ENCODE data around the gene FSHR.

Gene FSHR

GRCh38 chr2:48979691-48980090 lies 174.6 kb downstream of the FSHR start:
- no peaks in the 10 kb centered on the region for H3K36me3 Mint-ChIP-seq
- H3K27me3 Mint-ChIP-seq = no peaks in the 10 kb centered on the region
- H3K4me3 Mint-ChIP-seq = no peak overlapping the region
- no peak overlapping the region for H3K27ac Mint-ChIP-seq
- no peaks in the 10 kb centered on the region for H3K9me3 Mint-ChIP-seq (ENCODE audit: low read depth)
- no peaks in the 10 kb centered on the region for H3K4me1 Mint-ChIP-seq (ENCODE audit: low read depth)

DNA sequence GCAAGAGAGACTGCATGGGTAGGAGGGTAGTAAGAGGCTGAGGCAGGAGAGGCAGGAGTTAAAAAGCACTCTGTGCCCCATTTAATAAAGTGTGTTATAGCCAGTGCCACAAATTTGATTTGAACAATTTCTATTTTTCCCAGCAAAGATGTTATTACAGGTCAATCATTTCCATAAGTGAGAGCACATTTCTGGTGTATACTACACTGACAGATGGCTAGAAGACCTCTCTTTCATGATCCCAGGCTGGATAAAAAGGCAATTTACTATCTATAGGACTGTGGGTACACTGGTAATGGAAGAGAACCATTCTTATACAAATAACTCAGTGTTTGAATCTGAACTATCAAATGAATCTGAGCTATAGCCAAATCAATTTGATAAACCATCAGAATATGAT lies 176.2 kb downstream of the FSHR start:
- Mint-ChIP-seq H3K4me1 (ENCODE audit: low read depth) (no peaks in the 10 kb centered on the region), H3K36me3 (no peaks in the 10 kb centered on the region), H3K27me3 (no peaks in the 10 kb centered on the region), H3K9me3 (ENCODE audit: low read depth) (peaks cover 4% of the 10 kb centered on the region), H3K4me3 (no peak overlapping the region), H3K27ac (no peak overlapping the region)

DNA sequence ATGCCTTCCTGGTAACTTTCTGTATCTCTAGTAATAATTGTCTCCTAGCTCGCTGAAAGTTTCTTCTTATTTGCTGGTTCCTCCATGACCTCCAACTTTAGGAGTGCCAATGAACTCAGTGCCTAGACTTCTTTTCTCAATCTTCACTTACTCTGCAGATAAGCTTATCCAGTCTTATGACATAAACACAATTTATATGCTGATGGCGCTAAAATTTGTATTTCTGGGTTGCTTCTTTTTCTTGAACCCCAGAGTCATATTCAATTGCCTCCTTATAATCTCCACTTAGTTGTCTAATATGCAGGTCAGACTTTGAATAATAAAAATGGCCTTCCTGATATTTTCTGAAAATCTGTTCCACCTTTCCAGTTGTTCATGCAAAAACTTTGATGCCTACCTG lies 182.5 kb downstream of the FSHR start:
- H3K27me3 Mint-ChIP-seq = no peaks in the 10 kb centered on the region
- H3K27ac Mint-ChIP-seq = no peak overlapping the region
- H3K4me3 Mint-ChIP-seq = no peak overlapping the region
- no peaks in the 10 kb centered on the region for H3K4me1 Mint-ChIP-seq (ENCODE audit: low read depth)
- no peaks in the 10 kb centered on the region for H3K36me3 Mint-ChIP-seq
- H3K9me3 Mint-ChIP-seq (ENCODE audit: low read depth) = peaks cover 4% of the 10 kb centered on the region

GRCh38 chr2:48968011-48968410 lies 186.3 kb downstream of the FSHR start:
- Mint-ChIP-seq H3K9me3 (ENCODE audit: low read depth) (no peaks in the 10 kb centered on the region), H3K27ac (no peak overlapping the region), H3K36me3 (no peaks in the 10 kb centered on the region), H3K27me3 (no peaks in the 10 kb centered on the region), H3K4me1 (ENCODE audit: low read depth) (no peaks in the 10 kb centered on the region), H3K4me3 (no peak overlapping the region)

- no peaks in the 10 kb centered on the region for H3K9me3 Mint-ChIP-seq (ENCODE audit: low read depth)
- no peaks in the 10 kb centered on the region for H3K27me3 Mint-ChIP-seq
- no peaks in the 10 kb centered on the region for H3K4me1 Mint-ChIP-seq (ENCODE audit: low read depth)
- no peak overlapping the region for H3K27ac Mint-ChIP-seq
- no peak overlapping the region for H3K4me3 Mint-ChIP-seq
- H3K36me3 Mint-ChIP-seq = no peaks in the 10 kb centered on the region
Observed at GRCh38 chr2:48965204-48965603, 189.1 kb downstream of the FSHR start.

DNA sequence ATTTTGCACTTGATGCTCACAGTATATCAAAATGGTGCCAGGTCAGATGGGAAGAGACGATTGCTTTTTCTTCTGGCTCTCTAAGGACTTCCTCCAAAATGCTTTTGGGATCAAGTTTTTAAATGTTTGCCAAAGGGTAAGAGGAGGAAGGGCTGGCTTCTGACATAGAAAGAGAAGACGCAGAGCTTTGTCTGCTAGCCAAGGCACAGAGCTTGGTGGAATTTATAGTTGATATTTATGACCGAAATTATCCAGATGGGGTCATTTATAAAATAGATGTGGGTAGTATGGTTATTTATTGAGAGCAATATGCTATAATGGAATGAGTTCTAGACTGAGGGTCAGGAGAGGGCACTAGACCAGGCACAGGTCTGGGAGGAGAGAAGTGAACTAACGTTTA lies 193.3 kb downstream of the FSHR start:
- Mint-ChIP-seq H3K9me3 (ENCODE audit: low read depth) (no peaks in the 10 kb centered on the region), H3K27ac (no peak overlapping the region), H3K4me1 (ENCODE audit: low read depth) (no peaks in the 10 kb centered on the region), H3K36me3 (no peaks in the 10 kb centered on the region), H3K27me3 (no peaks in the 10 kb centered on the region), H3K4me3 (no peak overlapping the region)

DNA sequence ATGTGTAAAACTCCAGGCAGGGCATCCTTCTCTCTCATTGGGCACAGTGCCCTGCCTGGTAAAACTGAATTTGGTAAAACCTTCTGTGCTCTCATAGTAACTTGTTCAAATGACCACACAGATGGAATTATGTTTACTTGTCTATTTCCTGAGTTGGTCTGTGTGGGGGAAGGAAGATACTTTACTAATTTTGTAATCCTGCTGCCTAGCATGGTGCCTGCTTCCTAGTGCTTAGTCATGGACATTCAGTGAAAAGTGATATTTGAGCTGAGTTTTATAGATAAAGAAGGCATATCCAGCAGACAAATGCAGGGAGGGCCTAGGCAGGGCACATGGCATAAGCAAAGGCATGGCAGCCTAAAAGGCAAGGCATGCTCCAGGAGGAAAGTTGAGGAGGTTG lies 199.4 kb downstream of the FSHR start:
- Mint-ChIP-seq H3K36me3 (no peaks in the 10 kb centered on the region), H3K27ac (no peak overlapping the region), H3K27me3 (peaks cover 1% of the 10 kb centered on the region), H3K4me3 (no peak overlapping the region), H3K9me3 (ENCODE audit: low read depth) (no peaks in the 10 kb centered on the region), H3K4me1 (ENCODE audit: low read depth) (no peaks in the 10 kb centered on the region)

- no peak overlapping the region for H3K27ac Mint-ChIP-seq
- no peaks in the 10 kb centered on the region for H3K9me3 Mint-ChIP-seq (ENCODE audit: low read depth)
- H3K27me3 Mint-ChIP-seq = peaks cover 1% of the 10 kb centered on the region
- no peaks in the 10 kb centered on the region for H3K36me3 Mint-ChIP-seq
- H3K4me3 Mint-ChIP-seq = no peak overlapping the region
- H3K4me1 Mint-ChIP-seq (ENCODE audit: low read depth) = no peaks in the 10 kb centered on the region
Observed at GRCh38 chr2:48954311-48954710, 200.0 kb downstream of the FSHR start.

- H3K27me3 Mint-ChIP-seq = peaks cover 1% of the 10 kb centered on the region
- no peak overlapping the region for H3K4me3 Mint-ChIP-seq
- no peaks in the 10 kb centered on the region for H3K9me3 Mint-ChIP-seq (ENCODE audit: low read depth)
- H3K4me1 Mint-ChIP-seq (ENCODE audit: low read depth) = no peaks in the 10 kb centered on the region
- H3K36me3 Mint-ChIP-seq = no peaks in the 10 kb centered on the region
- H3K27ac Mint-ChIP-seq = no peak overlapping the region
Observed at GRCh38 chr2:48952614-48953013, 201.7 kb downstream of the FSHR start.

DNA sequence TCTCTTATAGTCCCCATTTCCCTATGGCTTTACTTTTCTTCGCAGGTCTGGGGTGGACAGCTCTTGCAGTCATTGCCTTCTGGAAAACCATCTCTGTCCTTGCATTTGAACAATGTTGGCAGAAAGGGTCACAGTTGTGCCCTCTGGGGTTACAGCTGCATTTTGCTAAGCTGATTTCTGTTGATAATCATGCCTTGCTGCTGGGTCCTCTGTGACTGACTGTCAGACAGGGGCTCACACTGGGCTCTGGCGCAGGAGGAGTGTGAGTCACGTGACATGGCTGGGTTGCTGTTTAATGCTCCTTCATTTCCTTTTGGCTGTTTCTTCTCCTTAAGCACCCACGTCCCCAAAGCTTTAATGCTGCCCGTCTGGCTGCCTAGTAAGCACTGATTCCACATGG lies 202.2 kb downstream of the FSHR start:
- peaks cover 2% of the 10 kb centered on the region for H3K27me3 Mint-ChIP-seq
- no peaks in the 10 kb centered on the region for H3K9me3 Mint-ChIP-seq (ENCODE audit: low read depth)
- no peaks in the 10 kb centered on the region for H3K4me1 Mint-ChIP-seq (ENCODE audit: low read depth)
- H3K4me3 Mint-ChIP-seq = no peak overlapping the region
- no peaks in the 10 kb centered on the region for H3K36me3 Mint-ChIP-seq
- H3K27ac Mint-ChIP-seq = no peak overlapping the region

DNA sequence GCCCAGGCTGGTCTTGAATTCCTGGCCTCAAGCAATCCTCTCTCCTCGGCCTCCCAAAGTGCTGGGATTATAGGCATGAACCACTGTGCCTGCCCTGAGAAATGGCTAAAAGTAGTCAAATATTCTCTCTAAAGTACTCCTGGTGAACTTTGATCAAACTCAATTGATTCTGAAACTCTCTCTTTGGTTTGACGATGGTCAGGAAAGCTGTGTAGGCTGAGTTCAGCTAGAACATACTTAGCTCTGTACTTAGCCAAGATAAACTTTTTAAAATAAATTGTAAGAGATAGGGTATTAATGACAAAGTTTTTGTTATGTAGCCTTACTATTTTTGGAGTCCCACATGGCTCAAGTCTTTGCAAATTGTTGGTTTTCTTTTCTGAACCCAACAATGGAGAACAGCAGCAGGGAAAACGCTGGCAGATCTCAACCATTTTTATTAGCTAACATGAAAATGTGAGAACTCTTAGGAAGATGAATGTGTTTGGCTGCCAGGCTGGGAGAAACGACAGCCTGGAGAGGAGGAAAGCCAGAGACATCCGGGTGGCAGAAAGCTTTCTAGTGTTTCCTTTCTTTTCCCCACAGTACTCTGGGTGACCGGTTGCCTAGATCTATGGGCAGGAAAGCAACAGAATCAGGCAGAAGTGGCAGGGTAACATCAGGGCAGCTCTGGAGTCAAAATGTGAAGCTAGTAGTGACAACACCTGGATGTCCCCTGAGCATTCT lies 205.8 kb downstream of the FSHR start:
- H3K27me3 Mint-ChIP-seq = peaks cover 2% of the 10 kb centered on the region
- H3K4me1 Mint-ChIP-seq (ENCODE audit: low read depth) = no peaks in the 10 kb centered on the region
- no peak overlapping the region for H3K27ac Mint-ChIP-seq
- H3K4me3 Mint-ChIP-seq = no peak overlapping the region
- H3K9me3 Mint-ChIP-seq (ENCODE audit: low read depth) = no peaks in the 10 kb centered on the region
- H3K36me3 Mint-ChIP-seq = no peaks in the 10 kb centered on the region

DNA sequence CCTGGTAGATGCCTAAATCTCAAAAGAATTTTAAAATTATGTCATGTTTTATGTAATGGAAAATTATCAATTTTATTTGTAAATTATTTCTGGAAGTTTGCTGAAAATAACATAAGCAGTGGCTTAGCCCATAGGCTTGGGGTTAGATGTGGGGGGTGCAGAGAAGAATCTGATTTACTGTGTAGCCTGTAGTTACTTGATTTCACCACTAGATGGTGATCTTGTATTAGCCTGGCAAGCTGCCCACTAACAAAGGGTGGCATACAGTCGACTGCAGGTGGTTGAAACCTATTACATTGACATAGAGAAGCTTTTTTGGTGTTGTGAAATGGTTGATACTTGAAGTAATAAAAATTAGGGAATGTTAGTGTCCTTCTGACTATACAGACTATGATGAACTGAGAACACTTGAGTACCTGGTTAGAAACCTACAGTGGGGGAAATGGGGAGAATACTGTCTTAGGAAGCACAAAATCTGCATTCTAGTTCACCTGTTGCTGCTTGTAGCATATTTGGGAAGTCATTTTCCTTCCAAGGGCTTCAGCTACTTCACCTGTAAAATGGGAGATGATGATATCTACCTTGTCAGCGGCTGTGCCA lies 207.8 kb downstream of the FSHR start:
- Mint-ChIP-seq H3K4me1 (ENCODE audit: low read depth) (no peaks in the 10 kb centered on the region), H3K4me3 (no peak overlapping the region), H3K27ac (no peak overlapping the region), H3K9me3 (ENCODE audit: low read depth) (no peaks in the 10 kb centered on the region), H3K27me3 (peaks cover 2% of the 10 kb centered on the region), H3K36me3 (no peaks in the 10 kb centered on the region)

- Mint-ChIP-seq H3K27me3 (peaks cover 2% of the 10 kb centered on the region), H3K27ac (no peak overlapping the region), H3K36me3 (no peaks in the 10 kb centered on the region), H3K9me3 (ENCODE audit: low read depth) (no peaks in the 10 kb centered on the region), H3K4me3 (no peak overlapping the region), H3K4me1 (ENCODE audit: low read depth) (no peaks in the 10 kb centered on the region)
Observed at GRCh38 chr2:48944956-48945355, 209.4 kb downstream of the FSHR start.

DNA sequence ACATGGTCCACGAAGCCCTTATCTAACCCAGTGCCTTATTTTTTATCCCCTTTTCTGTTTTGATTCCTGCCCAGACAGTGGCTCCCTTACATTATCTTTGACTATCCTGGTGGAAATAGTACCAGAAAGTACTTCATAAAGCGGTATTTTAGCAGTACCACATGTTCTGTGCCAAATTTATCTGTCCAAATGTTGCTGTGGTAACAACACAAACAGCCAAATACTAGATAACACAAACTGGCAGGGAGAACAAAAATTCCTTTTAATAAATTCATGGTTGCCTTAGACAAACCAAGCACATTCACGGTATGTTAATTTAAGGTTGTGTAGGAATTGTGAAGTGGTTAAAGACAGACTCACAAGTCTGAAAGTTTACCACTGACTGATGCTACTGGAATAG lies 210.9 kb downstream of the FSHR start:
- no peaks in the 10 kb centered on the region for H3K9me3 Mint-ChIP-seq (ENCODE audit: low read depth)
- H3K27ac Mint-ChIP-seq = no peak overlapping the region

GRCh38 chr2:48941908-48942307 lies 212.4 kb downstream of the FSHR start:
- H3K27ac Mint-ChIP-seq = no peak overlapping the region
- H3K36me3 Mint-ChIP-seq = no peaks in the 10 kb centered on the region
- H3K27me3 Mint-ChIP-seq = no peaks in the 10 kb centered on the region
- H3K4me3 Mint-ChIP-seq = no peak overlapping the region
- H3K4me1 Mint-ChIP-seq (ENCODE audit: low read depth) = no peaks in the 10 kb centered on the region
- H3K9me3 Mint-ChIP-seq (ENCODE audit: low read depth) = no peaks in the 10 kb centered on the region

More for the DNA sequence above, 210.9 kb downstream of the FSHR start:
- Mint-ChIP-seq H3K27me3 (peaks cover 2% of the 10 kb centered on the region), H3K4me3 (no peak overlapping the region), H3K36me3 (no peaks in the 10 kb centered on the region), H3K4me1 (ENCODE audit: low read depth) (no peaks in the 10 kb centered on the region)

DNA sequence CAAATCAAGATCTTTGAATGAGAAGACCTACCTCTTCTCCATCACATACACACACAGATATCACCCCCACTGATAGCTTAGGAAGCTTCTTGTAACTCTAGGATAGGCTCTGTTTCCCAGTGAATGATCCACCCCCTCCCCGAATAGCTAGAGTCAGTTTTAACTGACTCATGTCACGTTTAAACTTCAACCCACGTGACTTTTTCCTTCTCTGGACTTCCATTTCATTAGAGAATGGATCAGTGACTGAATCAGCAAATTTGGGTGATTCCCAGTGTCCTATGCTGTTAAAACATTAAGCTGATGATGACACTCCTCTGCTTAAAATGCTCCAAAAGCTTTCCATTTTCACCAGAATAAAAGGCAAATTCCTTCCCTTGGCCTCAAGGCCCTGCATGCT lies 212.9 kb downstream of the FSHR start:
- no peak overlapping the region for H3K4me3 Mint-ChIP-seq
- H3K36me3 Mint-ChIP-seq = no peaks in the 10 kb centered on the region
- no peaks in the 10 kb centered on the region for H3K27me3 Mint-ChIP-seq

More for the DNA sequence above, 212.9 kb downstream of the FSHR start:
- Mint-ChIP-seq H3K4me1 (ENCODE audit: low read depth) (no peaks in the 10 kb centered on the region), H3K9me3 (ENCODE audit: low read depth) (no peaks in the 10 kb centered on the region), H3K27ac (no peak overlapping the region)

Data from activated naive CD8-positive, alpha-beta T cell (primary cell).